Bone marrow (tissue), 2 donors: Measurements from ENCODE around the gene MEN1.
A peak's percentile ranks its signal among the peaks of the same experiment; 100 is the strongest.
"Not testable (repeated sequence)": the region's sequence is repeated elsewhere in the genome, so short reads cannot be mapped to it uniquely, and the experiment has no call there.

Experiments used
- DNase-seq, 2 donors: peaks; one replicate each; lab custom pipeline; 2025; lab: John Stamatoyannopoulos, UW

Gene MEN1

DNA sequence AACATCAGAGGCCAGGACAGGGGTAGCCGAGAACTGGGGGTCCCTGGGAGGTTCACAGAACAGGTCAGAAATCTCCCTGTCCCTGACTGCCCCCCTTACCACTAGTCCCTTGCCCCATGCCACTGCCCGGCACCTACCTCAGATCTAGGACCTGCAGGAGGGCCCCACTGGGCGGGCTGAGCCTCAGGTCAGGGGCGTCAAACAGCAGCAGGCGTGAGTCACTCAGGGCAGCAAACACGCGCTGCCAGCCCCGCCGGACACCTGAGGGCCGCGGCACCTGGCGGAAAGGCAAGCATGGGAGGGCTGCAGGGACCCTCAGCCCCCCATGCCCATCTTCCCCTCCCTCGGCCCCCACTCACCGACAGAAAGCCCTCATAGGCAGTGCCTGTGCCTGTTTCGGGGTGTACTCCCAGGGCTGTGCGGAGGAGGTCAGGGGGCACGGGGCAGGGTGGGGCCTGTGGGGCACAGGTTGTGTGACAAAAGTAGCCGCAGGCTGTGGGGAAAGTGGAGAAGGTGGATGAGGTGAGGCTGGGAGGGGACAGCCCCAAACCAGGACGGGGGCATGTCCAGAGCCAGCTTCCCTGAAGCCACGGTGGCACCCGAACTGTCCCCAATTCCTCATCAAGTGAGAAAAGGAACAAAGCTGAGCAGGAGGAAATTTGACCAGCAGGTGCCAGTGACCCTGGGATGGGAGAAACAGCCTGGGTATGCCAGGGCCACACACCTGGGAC lies 22.3 kb upstream of the MEN1 start:
- DNase-seq = no peak

DNA sequence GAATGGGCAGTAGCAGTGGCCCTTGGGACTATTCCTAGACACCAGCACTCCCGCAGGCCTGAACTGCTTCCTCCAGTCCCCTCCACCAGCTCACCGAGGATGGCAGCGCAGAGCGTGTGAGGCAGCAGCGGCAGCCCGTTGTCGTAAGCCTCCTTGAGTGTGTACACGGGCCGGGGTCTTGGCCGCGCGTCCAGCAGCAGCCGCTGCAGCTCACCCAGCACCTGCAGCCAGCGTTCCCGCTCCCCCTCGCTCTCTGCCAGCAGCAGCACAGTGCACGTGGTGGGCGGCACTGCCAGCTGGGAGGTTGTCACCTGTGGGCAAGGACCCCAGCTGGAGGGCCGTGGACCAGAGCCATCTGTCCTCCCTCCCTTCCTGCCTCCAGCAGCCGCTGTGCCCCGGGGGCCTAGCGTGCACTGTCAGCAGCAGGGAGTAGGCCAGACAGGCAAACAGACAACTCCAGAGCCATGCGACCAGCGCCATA lies 21.1 kb upstream of the MEN1 start:
- DNase-seq = no peak

GRCh38 chr11:64829536-64830251 lies 19.3 kb upstream of the MEN1 start:
- no peak for DNase-seq

GRCh38 chr11:64827451-64827839 lies 17.1 kb upstream of the MEN1 start:
- no peak for DNase-seq

- no peak for DNase-seq
Observed at GRCh38 chr11:64826578-64827450, 16.5 kb upstream of the MEN1 start.

GRCh38 chr11:64826062-64826461 lies 15.7 kb upstream of the MEN1 start:
- DNase-seq = no peak

DNA sequence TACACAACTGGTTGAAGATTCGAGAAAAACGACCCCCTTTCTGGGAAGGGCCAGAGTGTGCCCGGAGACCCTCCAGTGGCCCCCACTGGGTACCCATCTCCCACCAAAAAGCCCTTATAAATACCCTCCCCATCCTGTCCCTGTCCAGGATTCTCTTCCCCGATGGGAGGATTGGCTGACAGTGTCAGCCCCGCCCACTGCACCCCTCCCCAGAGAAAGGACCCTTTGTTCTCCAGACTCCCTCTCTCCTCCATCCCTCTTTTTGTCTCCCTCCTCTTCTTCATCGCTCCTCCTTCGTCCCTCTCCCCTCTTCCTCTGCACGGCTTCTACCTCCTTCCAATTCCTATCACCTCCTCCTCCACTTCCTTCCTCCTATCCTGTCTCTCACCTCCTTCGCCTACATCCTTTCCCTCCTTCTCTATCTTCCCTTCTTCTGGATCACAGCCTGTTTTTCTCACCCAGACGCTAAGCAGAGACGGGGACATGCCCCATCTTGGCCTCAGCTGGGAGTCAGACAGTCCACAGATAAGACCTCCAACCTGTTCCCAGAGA lies 13.3 kb upstream of the MEN1 start:
- DNase-seq = no peak

DNA sequence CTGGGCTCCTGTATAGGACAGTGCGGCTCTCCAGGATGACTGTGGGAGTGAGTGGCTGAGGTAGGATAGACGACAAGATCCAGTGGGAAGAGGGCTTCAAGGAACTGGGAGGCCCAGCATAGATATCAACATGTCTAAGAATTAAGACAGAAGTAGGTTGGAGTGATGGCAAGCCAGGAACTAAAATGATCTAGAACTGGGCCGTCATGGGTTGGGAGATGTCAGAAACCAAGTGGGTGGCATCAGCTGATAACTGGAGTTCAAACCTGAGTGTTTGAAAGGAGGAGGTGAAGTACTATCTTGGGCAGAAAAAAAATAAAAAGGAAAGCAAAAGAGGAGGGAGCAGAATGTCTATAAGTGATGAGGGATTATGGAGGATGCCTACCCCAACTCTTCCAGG lies 7.1 kb upstream of the MEN1 start:
- DNase-seq = no peak

DNA sequence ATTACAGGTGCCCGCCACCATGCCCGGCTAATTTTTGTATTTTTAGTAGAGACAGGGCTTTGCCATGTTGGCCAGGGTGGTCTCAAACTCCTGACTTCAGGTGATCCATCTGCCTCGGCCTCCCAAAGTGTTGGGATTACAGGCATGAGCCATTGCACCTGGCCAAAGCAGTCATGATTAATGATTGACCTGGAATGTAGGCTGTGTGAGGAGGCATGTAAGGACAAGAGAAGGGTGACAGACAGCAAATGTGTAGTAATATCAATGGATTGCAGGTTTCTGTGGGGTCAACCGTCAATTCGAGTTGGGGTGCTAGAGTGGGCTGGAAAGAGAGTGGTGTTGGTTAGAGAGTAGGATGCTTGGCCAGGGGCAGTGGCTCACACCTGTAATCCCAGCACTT lies 5.1 kb upstream of the MEN1 start:
- not testable (repeated sequence) for DNase-seq

GRCh38 chr11:64814712-64815187 lies 4.4 kb upstream of the MEN1 start:
- no peak for DNase-seq

- no peak for DNase-seq
Observed at GRCh38 chr11:64813826-64814225, 3.5 kb upstream of the MEN1 start.

DNA sequence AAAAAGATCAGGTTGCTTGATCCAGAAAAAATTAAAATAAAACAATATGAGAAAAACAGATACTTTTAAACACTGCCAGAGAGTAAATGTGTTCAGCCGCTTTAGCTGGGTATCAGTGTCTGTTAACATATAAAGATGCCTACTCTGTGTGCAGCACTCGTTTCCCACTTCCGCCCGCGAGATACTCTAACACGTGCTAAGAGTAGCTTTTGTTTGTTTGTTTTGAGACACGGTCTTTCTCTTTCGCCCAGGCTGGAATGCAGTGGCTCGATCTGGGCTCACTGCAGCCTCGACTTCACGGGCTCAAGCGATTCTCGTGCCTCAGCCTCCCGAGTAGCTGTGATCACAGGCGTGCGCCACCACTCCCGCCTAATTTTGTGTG lies 531 bp upstream of the MEN1 start:
- no peak for DNase-seq

- DNase-seq = no peak
Observed at GRCh38 chr11:64809781-64810241, 540 bp downstream of the MEN1 start.

GRCh38 chr11:64805481-64805880 lies 4.9 kb downstream of the MEN1 start:
- DNase-seq = no peak

DNA sequence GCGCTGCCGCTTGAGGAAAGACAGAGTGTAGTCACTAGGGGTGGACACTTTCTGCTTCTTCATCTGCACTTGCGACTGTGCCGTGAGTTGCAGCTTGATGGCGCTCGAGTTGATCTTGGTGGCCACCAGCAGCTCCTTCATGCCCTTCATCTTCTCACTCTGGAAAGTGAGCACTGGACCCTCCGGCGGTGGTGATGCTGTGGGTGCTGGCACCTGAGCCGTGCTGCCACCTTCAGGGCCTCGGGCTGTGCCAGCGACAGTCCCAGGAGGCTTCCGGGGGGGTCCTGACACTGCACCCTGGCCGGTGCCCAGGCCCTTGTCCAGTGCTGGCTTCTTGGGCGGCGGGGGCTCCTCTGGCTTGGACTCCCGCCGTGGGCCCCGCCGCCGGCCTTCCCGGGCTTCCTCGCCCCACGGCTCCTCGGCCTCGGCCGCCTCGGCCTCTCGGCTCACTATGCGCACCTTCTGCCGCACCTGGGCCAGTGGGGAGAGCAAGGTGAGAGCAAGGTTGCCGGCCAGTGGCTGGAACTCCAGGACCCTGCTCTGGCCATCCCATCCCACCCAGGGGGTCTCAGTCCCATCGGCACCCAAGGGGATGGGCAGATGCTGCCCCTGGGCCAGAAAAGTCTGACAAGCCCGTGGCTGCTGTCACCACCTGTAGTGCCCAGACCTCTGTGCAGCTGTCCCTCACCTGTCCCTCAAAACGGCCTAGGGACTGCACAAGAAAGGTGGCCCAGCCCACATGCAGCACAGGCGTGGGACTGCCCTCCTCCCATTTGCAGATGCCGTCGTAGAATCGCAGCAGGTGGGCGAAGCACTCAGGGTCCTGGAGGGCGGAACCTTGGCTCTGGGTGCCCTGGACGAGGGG lies 5.8 kb downstream of the MEN1 start:
- no peak for DNase-seq

GRCh38 chr11:64803846-64804345 lies 6.5 kb downstream of the MEN1 start:
- no peak for DNase-seq

GRCh38 chr11:64803158-64803845 lies 7.0 kb downstream of the MEN1 start, which contains the start of gene MAP4K2:
Gene MAP4K2 (minus strand): TSS chr11:64803214. CDS start chr11:64803149, 65 bp downstream.
- peak in 1 of 2 donors; percentile 48 for DNase-seq

DNA sequence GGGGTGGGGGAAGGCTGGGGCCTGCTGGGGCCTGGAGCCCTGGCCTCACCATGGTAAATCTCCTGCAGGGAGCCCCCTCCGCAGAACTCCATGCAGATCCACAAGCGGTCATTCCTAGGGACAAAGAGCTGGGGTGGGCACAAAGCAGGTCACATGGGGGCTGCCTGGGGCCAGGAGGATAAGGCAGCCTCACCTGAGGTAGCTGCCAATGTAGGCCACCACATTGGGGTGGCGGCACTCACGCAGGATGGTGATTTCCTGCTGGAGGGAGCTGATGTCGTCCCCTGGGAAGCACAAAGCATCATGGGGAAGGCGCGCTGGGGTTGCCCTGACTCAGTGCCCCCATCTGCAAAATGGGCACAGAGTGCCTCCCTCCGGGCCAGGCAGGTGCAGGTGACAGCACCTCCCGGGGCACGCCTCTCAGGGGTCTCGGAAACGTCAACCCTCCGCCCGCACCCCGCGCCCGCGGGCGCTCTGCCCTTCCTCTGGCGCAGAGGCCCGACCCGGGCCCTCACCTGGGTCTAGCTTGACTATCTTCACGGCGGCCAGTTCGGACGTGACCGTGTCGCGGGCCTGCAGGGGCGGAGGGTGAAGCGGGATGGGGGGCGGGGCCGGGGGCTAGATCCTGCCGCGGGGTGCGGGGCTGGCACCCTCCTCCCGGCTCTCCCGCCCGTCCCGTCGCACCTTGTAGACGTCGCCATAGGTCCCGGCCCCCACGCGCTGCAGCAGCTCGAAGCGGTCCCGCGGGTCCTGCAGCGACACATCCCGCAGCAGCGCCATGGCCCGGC lies 7.8 kb downstream of the MEN1 start:
- DNase-seq = no peak
